ENCODE measurements around the gene TCTN2. TPM values are rescaled to one million over a fixed set of nuclear protein-coding genes. Genes with fewer than 3 reads are reported as not detected.

TCTN2 gene
- total RNA-seq, 1 donor from 2014 or later = 3.0 TPM

GRCh38 chr12:123712780-123713319, 41.9 kb downstream of the TCTN2 start:
- peak; percentile 73 for DNase-seq
- no peaks in the 10 kb centered on the region for H3K27me3 Mint-ChIP-seq
- H3K9me3 Mint-ChIP-seq = no peaks in the 10 kb centered on the region
- peaks cover 36% of the 10 kb centered on the region for H3K4me1 Mint-ChIP-seq
- H3K27ac Mint-ChIP-seq = peak overlapping the region; percentile 93
- intact Hi-C loops (cut with micrococcal nuclease) = loop anchor here (1.0 to 10.0 kb wide), 6 partner anchors 42 to 1212 kb away; partner anchors contain the start of genes RILPL2, SBNO1, TCTN2 and TMED2
- peaks cover 17% of the 10 kb centered on the region for H3K36me3 Mint-ChIP-seq (ENCODE audit: low read depth)
- peak overlapping the region; percentile 98 for H3K4me3 Mint-ChIP-seq

GRCh38 chr12:123713398-123713797, 42.5 kb downstream of the TCTN2 start:
- Mint-ChIP-seq H3K4me3 (peak overlapping the region; percentile 98), H3K27me3 (no peaks in the 10 kb centered on the region), H3K9me3 (no peaks in the 10 kb centered on the region), H3K4me1 (peaks cover 36% of the 10 kb centered on the region), H3K36me3 (ENCODE audit: low read depth) (peaks cover 19% of the 10 kb centered on the region), H3K27ac (peak overlapping the region; percentile 93)
- peak; percentile 74 for DNase-seq
- intact Hi-C loops (cut with micrococcal nuclease) = loop anchor here (1.0 to 10.0 kb wide), 6 partner anchors 42 to 1211 kb away; partner anchors contain the start of genes RILPL2, SBNO1, TCTN2 and TMED2

- peaks cover 19% of the 10 kb centered on the region for H3K36me3 Mint-ChIP-seq (ENCODE audit: low read depth)
- DNase-seq = peak; percentile 76
- H3K9me3 Mint-ChIP-seq = no peaks in the 10 kb centered on the region
- H3K4me3 Mint-ChIP-seq = peak overlapping the region; percentile 98
- peaks cover 36% of the 10 kb centered on the region for H3K4me1 Mint-ChIP-seq
- intact Hi-C loops (cut with micrococcal nuclease) = loop anchor here (1.0 to 10.0 kb wide), 9 partner anchors 29 to 1211 kb away; partner anchors contain the start of genes EIF2B1, GTF2H3, RILPL2 and SBNO1
- H3K27ac Mint-ChIP-seq = peak overlapping the region; percentile 93
- H3K27me3 Mint-ChIP-seq = no peaks in the 10 kb centered on the region
These were observed 43.1 kb downstream of the TCTN2 start for GRCh38 chr12:123713823-123714585.

- Mint-ChIP-seq H3K36me3 (ENCODE audit: low read depth) (peaks cover 27% of the 10 kb centered on the region), H3K4me3 (peak overlapping the region; percentile 98), H3K27me3 (no peaks in the 10 kb centered on the region), H3K27ac (peak overlapping the region; percentile 93), H3K4me1 (peaks cover 42% of the 10 kb centered on the region), H3K9me3 (no peaks in the 10 kb centered on the region)
- intact Hi-C loops (cut with micrococcal nuclease) = loop anchor here (2.0 to 10.0 kb wide), 6 partner anchors 28 to 1210 kb away; partner anchors contain the start of genes RILPL2 and SBNO1
- no peak for DNase-seq
These were observed 44.3 kb downstream of the TCTN2 start for GRCh38 chr12:123715195-123715594.

- H3K4me3 Mint-ChIP-seq = no peak overlapping the region
- H3K27me3 Mint-ChIP-seq = no peaks in the 10 kb centered on the region
- peaks cover 36% of the 10 kb centered on the region for H3K4me1 Mint-ChIP-seq
- no peaks in the 10 kb centered on the region for H3K9me3 Mint-ChIP-seq
- H3K27ac Mint-ChIP-seq = no peak overlapping the region
- H3K36me3 Mint-ChIP-seq (ENCODE audit: low read depth) = peaks cover 35% of the 10 kb centered on the region
- no peak for DNase-seq
- intact Hi-C loops (cut with micrococcal nuclease) = loop anchor here (10.0 kb wide), 4 partner anchors 283 to 1207 kb away; partner anchors contain the start of genes RILPL2 and SBNO1
These were observed 46.4 kb downstream of the TCTN2 start for GRCh38 chr12:123717350-123717749.

GRCh38 chr12:123720141-123720814, 49.4 kb downstream of the TCTN2 start:
- intact Hi-C loops (cut with micrococcal nuclease) = no loop called here
- H3K4me1 Mint-ChIP-seq = peaks cover 21% of the 10 kb centered on the region
- peaks cover 38% of the 10 kb centered on the region for H3K36me3 Mint-ChIP-seq (ENCODE audit: low read depth)
- H3K27ac Mint-ChIP-seq = peak overlapping the region; percentile 85
- no peaks in the 10 kb centered on the region for H3K27me3 Mint-ChIP-seq
- DNase-seq = no peak
- H3K4me3 Mint-ChIP-seq = no peak overlapping the region
- no peaks in the 10 kb centered on the region for H3K9me3 Mint-ChIP-seq

GRCh38 chr12:123721245-123721644, 50.3 kb downstream of the TCTN2 start:
- intact Hi-C loops (cut with micrococcal nuclease) = no loop called here
- H3K27me3 Mint-ChIP-seq = no peaks in the 10 kb centered on the region
- DNase-seq = no peak
- no peaks in the 10 kb centered on the region for H3K9me3 Mint-ChIP-seq
- H3K4me1 Mint-ChIP-seq = peaks cover 21% of the 10 kb centered on the region
- H3K36me3 Mint-ChIP-seq (ENCODE audit: low read depth) = peaks cover 42% of the 10 kb centered on the region
- no peak overlapping the region for H3K4me3 Mint-ChIP-seq
- H3K27ac Mint-ChIP-seq = peak overlapping the region; percentile 66

- H3K27me3 Mint-ChIP-seq = no peaks in the 10 kb centered on the region
- H3K36me3 Mint-ChIP-seq (ENCODE audit: low read depth) = peaks cover 53% of the 10 kb centered on the region
- intact Hi-C loops (cut with micrococcal nuclease) = no loop called here
- H3K9me3 Mint-ChIP-seq = no peaks in the 10 kb centered on the region
- DNase-seq = no peak
- H3K4me1 Mint-ChIP-seq = peaks cover 21% of the 10 kb centered on the region
- no peak overlapping the region for H3K4me3 Mint-ChIP-seq
- H3K27ac Mint-ChIP-seq = peak overlapping the region; percentile 34
These were observed 52.1 kb downstream of the TCTN2 start for GRCh38 chr12:123723011-123723410.

- Mint-ChIP-seq H3K27me3 (no peaks in the 10 kb centered on the region), H3K36me3 (ENCODE audit: low read depth) (peaks cover 57% of the 10 kb centered on the region), H3K4me3 (no peak overlapping the region), H3K9me3 (no peaks in the 10 kb centered on the region), H3K27ac (peak overlapping the region; percentile 41), H3K4me1 (peaks cover 23% of the 10 kb centered on the region)
- intact Hi-C loops (cut with micrococcal nuclease) = no loop called here
- DNase-seq = no peak
These were observed 52.9 kb downstream of the TCTN2 start for GRCh38 chr12:123723765-123724164.

GRCh38 chr12:123726244-123726643, 55.3 kb downstream of the TCTN2 start:
- H3K36me3 Mint-ChIP-seq (ENCODE audit: low read depth) = peaks cover 61% of the 10 kb centered on the region
- intact Hi-C loops (cut with micrococcal nuclease) = no loop called here
- no peaks in the 10 kb centered on the region for H3K9me3 Mint-ChIP-seq
- peaks cover 14% of the 10 kb centered on the region for H3K4me1 Mint-ChIP-seq
- DNase-seq = no peak
- no peak overlapping the region for H3K4me3 Mint-ChIP-seq
- H3K27me3 Mint-ChIP-seq = no peaks in the 10 kb centered on the region
- peak overlapping the region; percentile 78 for H3K27ac Mint-ChIP-seq

GRCh38 chr12:123726962-123727361, 56.0 kb downstream of the TCTN2 start:
- intact Hi-C loops (cut with micrococcal nuclease) = no loop called here
- no peak overlapping the region for H3K4me3 Mint-ChIP-seq
- H3K9me3 Mint-ChIP-seq = no peaks in the 10 kb centered on the region
- peaks cover 17% of the 10 kb centered on the region for H3K4me1 Mint-ChIP-seq
- no peak for DNase-seq
- H3K27ac Mint-ChIP-seq = no peak overlapping the region
- H3K36me3 Mint-ChIP-seq (ENCODE audit: low read depth) = peaks cover 68% of the 10 kb centered on the region
- H3K27me3 Mint-ChIP-seq = no peaks in the 10 kb centered on the region

- H3K4me3 Mint-ChIP-seq = no peak overlapping the region
- H3K9me3 Mint-ChIP-seq = no peaks in the 10 kb centered on the region
- DNase-seq = no peak
- intact Hi-C loops (cut with micrococcal nuclease) = no loop called here
- peaks cover 73% of the 10 kb centered on the region for H3K36me3 Mint-ChIP-seq (ENCODE audit: low read depth)
- H3K4me1 Mint-ChIP-seq = peaks cover 18% of the 10 kb centered on the region
- H3K27me3 Mint-ChIP-seq = no peaks in the 10 kb centered on the region
- no peak overlapping the region for H3K27ac Mint-ChIP-seq
These were observed 57.0 kb downstream of the TCTN2 start for GRCh38 chr12:123727878-123728277.

- Mint-ChIP-seq H3K4me3 (no peak overlapping the region), H3K27ac (peak overlapping the region; percentile 42), H3K4me1 (peaks cover 18% of the 10 kb centered on the region), H3K9me3 (no peaks in the 10 kb centered on the region), H3K36me3 (ENCODE audit: low read depth) (peaks cover 86% of the 10 kb centered on the region), H3K27me3 (no peaks in the 10 kb centered on the region)
- no peak for DNase-seq
- intact Hi-C loops (cut with micrococcal nuclease) = no loop called here
These were observed 60.7 kb downstream of the TCTN2 start for GRCh38 chr12:123731596-123731995.

GRCh38 chr12:123732251-123732650, 61.3 kb downstream of the TCTN2 start:
- Mint-ChIP-seq H3K4me3 (no peak overlapping the region), H3K4me1 (peaks cover 18% of the 10 kb centered on the region), H3K9me3 (no peaks in the 10 kb centered on the region), H3K36me3 (ENCODE audit: low read depth) (peaks cover 86% of the 10 kb centered on the region), H3K27ac (peak overlapping the region; percentile 26), H3K27me3 (no peaks in the 10 kb centered on the region)
- no peak for DNase-seq
- intact Hi-C loops (cut with micrococcal nuclease) = no loop called here

Measured in activated CD4-positive, alpha-beta T cell treated with anti-CD3 and anti-CD28 coated beads, Interleukin-2, amount 10 ng/mL, durations not matched to agents 24 days and 14 days (primary cell).